ENCODE measurements around the gene EXD2. TPM values are rescaled to one million over a fixed set of nuclear protein-coding genes. Genes with fewer than 3 reads are reported as not detected.

The EXD2 gene
- total and polyA plus RNA-seq, 2 experiments from 2014 or later = 17.3 to 20.1 TPM

DNA sequence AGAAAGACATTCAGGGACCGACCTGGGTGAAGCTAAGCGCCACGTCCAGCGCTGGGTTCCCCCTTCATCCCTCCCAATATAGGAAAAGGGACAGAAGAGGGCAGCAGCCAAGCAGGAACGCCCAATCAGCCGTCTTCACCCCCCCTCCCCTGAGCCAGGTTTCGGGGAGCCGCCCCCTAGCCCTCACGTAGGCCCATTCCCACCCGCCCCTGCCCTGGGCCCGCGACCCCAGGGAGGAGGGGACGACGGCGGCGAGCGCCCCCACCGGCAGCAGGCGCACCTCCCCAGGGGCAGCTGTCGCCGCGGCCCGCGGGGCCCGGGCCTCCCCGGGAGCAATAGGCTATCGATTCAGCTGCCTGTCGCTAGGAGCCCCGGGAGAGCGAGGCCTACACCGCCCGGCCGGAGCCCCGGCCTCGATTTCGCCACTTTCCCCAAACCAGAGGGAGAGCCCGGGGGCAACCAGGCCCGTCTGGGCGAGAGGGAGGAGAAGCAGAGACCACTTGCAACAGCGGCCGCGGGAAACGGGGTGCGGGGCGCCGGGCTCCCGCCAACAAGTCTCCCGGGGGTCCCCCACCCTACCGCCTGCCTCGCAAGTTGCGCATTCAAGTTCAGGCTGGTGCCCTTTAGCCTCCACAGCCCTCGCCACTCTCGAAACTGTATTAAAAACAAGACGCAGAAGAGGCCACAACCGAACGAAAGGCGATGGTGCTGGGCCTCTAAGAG is 39.7 kb upstream of the EXD2 start:
- in situ Hi-C loops (cut with MboI) = no loop called here
- Histone ChIP-seq H3K9ac (peak overlapping the region; percentile 93), H3K79me2 (ENCODE audit: insufficient read depth) (peaks cover 60% of the 10 kb centered on the region), H3K9me3 (ENCODE audit: low read depth) (no peaks in the 10 kb centered on the region), H3K27me3 (replicated peaks; ENCODE audit: insufficient read depth) (no peaks in the 10 kb centered on the region), H3K4me2 (ENCODE audit: unreplicated experiment) (peak overlapping the region; percentile 95), H2AFZ (peak overlapping the region; percentile 91), H4K20me1 (ENCODE audit: insufficient read depth) (0 out of 2 replicates have a peak, but pooled peaks cover 3% of the 10 kb centered on the region), H3K9me2 (ENCODE audit: insufficient read depth) (no peaks in the 10 kb centered on the region), H3K27ac (peak overlapping the region; percentile 74), H3K36me3 (ENCODE audit: low read depth) (peaks cover 7% of the 10 kb centered on the region; the same call in 1 of the 2 replicates), H3F3A (ENCODE audit: insufficient read depth) (peaks cover 14% of the 10 kb centered on the region; the same call in 1 of the 2 replicates), H3K4me1 (ENCODE audit: insufficient read depth) (peaks cover 34% of the 10 kb centered on the region), H3K4me3 (peak overlapping the region; percentile 98)
- TF ChIP-seq EZH2phosphoT487 (IDR thresholded peaks at IDR 0.05; ENCODE audit: insufficient read depth, low read depth) (no peak), EZH2 (IDR thresholded peaks at IDR 0.05; ENCODE audit: insufficient read depth, poor library complexity, severe bottlenecking) (no peak)
- DNase-seq = peak; percentile 80
- 1% methylated on average over 38 to 45 of the region's 57 CpGs for WGBS, 2 experiments (ENCODE audit: low coverage in 1 of 2, low lambda C conversion rate in 2 of 2, missing lambda C conversion rate in 2 of 2)

DNA sequence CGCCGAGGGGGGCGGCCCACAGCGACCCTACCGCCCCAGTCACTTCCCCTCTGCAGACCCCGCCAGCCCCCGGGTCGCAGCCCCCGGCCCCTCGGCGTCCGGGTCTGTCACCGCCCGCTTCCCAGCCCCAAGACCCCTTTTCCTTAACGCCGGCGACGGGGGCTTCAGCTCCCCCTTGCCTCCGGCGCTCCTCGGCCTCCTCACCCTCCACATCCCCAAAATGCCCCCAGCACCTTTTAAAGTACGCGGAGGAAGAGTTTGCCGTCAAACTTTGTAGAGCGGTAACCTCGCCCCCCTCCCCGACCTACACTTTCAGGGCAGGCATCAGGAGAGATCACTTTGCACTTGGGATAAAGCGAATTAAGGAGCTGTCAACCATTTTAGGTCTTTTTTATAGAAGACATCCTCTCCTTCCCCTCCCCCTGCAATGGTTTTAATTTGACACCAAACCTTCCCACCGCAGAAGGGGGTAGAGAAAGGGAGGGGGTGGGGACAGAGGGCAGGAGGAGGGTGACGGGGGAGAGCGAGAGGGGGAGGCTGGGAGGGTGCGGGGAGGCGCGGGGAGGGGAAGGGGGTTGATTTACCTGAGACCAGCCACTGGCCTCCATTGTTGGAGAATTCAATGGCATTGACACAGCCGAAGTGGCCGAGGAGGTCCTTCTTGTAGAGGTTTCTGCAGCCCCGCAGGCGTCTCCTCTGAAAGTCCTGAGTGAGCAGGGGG is 39.0 kb upstream of the EXD2 start:
- Histone ChIP-seq H3K4me3 (peak overlapping the region; percentile 98), H2AFZ (peak overlapping the region; percentile 91), H3K9ac (peak overlapping the region; percentile 93), H3K9me3 (ENCODE audit: low read depth) (no peaks in the 10 kb centered on the region), H3K9me2 (ENCODE audit: insufficient read depth) (no peaks in the 10 kb centered on the region), H3K36me3 (ENCODE audit: low read depth) (peaks cover under 1% of the 10 kb centered on the region; the same call in 1 of the 2 replicates), H3K79me2 (ENCODE audit: insufficient read depth) (peaks cover 53% of the 10 kb centered on the region), H3K27ac (peak overlapping the region; percentile 74), H3F3A (ENCODE audit: insufficient read depth) (peaks cover 14% of the 10 kb centered on the region; the same call in 1 of the 2 replicates), H4K20me1 (ENCODE audit: insufficient read depth) (0 out of 2 replicates have a peak, but pooled peaks cover 3% of the 10 kb centered on the region), H3K27me3 (replicated peaks; ENCODE audit: insufficient read depth) (no peaks in the 10 kb centered on the region), H3K4me1 (ENCODE audit: insufficient read depth) (peaks cover 34% of the 10 kb centered on the region), H3K4me2 (ENCODE audit: unreplicated experiment) (peak overlapping the region; percentile 95)
- TF ChIP-seq EZH2 (IDR thresholded peaks at IDR 0.05; ENCODE audit: insufficient read depth, poor library complexity, severe bottlenecking) (no peak), EZH2phosphoT487 (IDR thresholded peaks at IDR 0.05; ENCODE audit: insufficient read depth, low read depth) (no peak)
- WGBS, 2 experiments (ENCODE audit: low coverage in 1 of 2, low lambda C conversion rate in 2 of 2, missing lambda C conversion rate in 2 of 2) = 1 to 2% methylated on average over 27 to 38 of the region's 38 CpGs
- in situ Hi-C loops (cut with MboI) = no loop called here
- peak; percentile 62 for DNase-seq

- H3K4me2 ChIP-seq (ENCODE audit: unreplicated experiment) = peak within 1 kb of the TSS; percentile 95
- H3K9me3 ChIP-seq (ENCODE audit: low read depth) = no peaks in the 10 kb centered on the region
- H3K9ac ChIP-seq = peak within 1 kb of the TSS; percentile 93
- in situ Hi-C loops (cut with MboI) = no loop called here
- peak within 1 kb of the TSS; percentile 91 for H2AFZ ChIP-seq
- peaks cover 48% of the 10 kb centered on the region for H3K79me2 ChIP-seq (ENCODE audit: insufficient read depth)
- no peaks in the 10 kb centered on the region for H3K36me3 ChIP-seq (ENCODE audit: low read depth)
- peak; percentile 97 for DNase-seq
- H3K27ac ChIP-seq = peak within 1 kb of the TSS; percentile 74
- H3K4me1 ChIP-seq (ENCODE audit: insufficient read depth) = peaks cover 34% of the 10 kb centered on the region
- peaks cover 14% of the 10 kb centered on the region; the same call in 1 of the 2 replicates for H3F3A ChIP-seq (ENCODE audit: insufficient read depth)
- H4K20me1 ChIP-seq (ENCODE audit: insufficient read depth) = 0 out of 2 replicates have a peak, but pooled peaks cover 2% of the 10 kb centered on the region
- TF ChIP-seq EZH2phosphoT487 (IDR thresholded peaks at IDR 0.05; ENCODE audit: insufficient read depth, low read depth) (no peak), EZH2 (IDR thresholded peaks at IDR 0.05; ENCODE audit: insufficient read depth, poor library complexity, severe bottlenecking) (no peak)
- H3K4me3 ChIP-seq = peak within 1 kb of the TSS; percentile 98
- H3K27me3 ChIP-seq (replicated peaks; ENCODE audit: insufficient read depth) = no peaks in the 10 kb centered on the region
- H3K9me2 ChIP-seq (ENCODE audit: insufficient read depth) = no peaks in the 10 kb centered on the region
- WGBS, 2 experiments (ENCODE audit: low coverage in 1 of 2, low lambda C conversion rate in 2 of 2, missing lambda C conversion rate in 2 of 2) = 0% methylated on average over 1 to 26 of the region's 26 CpGs
These were observed 38.5 kb upstream of the EXD2 start, which contains the start of gene DCAF5 for GRCh38 chr14:69152902-69153151. TSS of gene DCAF5 (minus strand) at chr14:69153119. CDS start at chr14:69152978, 141 bp downstream.

DNA sequence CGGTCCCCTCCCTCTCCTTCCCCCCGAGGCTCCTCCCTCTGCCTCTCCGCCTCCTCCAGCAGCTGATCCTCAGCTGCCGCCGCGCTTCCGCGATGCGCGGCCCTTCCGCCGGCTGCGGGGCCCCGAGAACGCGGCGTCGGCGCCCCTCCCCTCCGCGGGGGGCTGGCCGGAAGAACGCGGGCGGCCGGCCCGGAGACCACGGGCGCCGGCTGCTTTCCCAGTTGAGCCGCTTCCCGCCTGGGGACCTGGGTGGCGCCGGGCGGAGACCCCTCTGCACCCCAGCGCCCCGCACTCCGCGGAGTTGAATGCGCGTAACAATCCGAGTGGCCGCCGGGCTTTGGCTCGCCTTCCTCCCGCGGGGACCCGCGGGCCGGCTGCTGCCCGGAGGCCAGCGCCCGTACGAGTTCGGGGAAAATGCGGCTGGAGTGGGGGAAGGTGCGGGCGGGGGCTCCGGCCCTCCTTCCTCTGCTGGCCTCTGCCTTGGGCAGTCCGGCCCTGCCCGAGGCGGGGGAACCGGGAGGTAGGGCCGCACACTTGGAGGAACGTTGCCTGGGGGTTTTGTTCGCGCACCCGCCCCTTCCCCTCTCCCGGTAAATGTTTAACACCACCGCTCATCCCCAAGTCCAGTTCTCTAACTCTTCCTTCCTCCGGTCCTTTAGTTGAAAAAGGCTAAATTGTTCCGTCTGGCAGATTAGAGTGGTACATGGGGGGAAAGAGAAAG is 38.0 kb upstream of the EXD2 start:
- WGBS, 2 experiments (ENCODE audit: low coverage in 1 of 2, low lambda C conversion rate in 2 of 2, missing lambda C conversion rate in 2 of 2) = 1% methylated on average over 62 to 72 of the region's 72 CpGs
- peak overlapping the region; percentile 93 for H3K9ac ChIP-seq
- no peaks in the 10 kb centered on the region for H3K9me2 ChIP-seq (ENCODE audit: insufficient read depth)
- peak; percentile 57 for DNase-seq
- H4K20me1 ChIP-seq (ENCODE audit: insufficient read depth) = no peaks in the 10 kb centered on the region
- no peaks in the 10 kb centered on the region for H3K27me3 ChIP-seq (replicated peaks; ENCODE audit: insufficient read depth)
- no peaks in the 10 kb centered on the region for H3K9me3 ChIP-seq (ENCODE audit: low read depth)
- peak overlapping the region; percentile 74 for H3K27ac ChIP-seq
- peaks cover 34% of the 10 kb centered on the region for H3K4me1 ChIP-seq (ENCODE audit: insufficient read depth)
- H3K79me2 ChIP-seq (ENCODE audit: insufficient read depth) = peaks cover 44% of the 10 kb centered on the region
- TF ChIP-seq EZH2phosphoT487 (IDR thresholded peaks at IDR 0.05; ENCODE audit: insufficient read depth, low read depth) = no peak
- no peak for TF ChIP-seq EZH2 (IDR thresholded peaks at IDR 0.05; ENCODE audit: insufficient read depth, poor library complexity, severe bottlenecking)
- H2AFZ ChIP-seq = peak overlapping the region; percentile 91
- no peaks in the 10 kb centered on the region for H3K36me3 ChIP-seq (ENCODE audit: low read depth)
- H3K4me3 ChIP-seq = peak overlapping the region; percentile 98
- peak overlapping the region; percentile 90 for H3K4me2 ChIP-seq (ENCODE audit: unreplicated experiment)
- in situ Hi-C loops (cut with MboI) = no loop called here
- H3F3A ChIP-seq (ENCODE audit: insufficient read depth) = peaks cover 14% of the 10 kb centered on the region; the same call in 1 of the 2 replicates

Data from GM23248 (cell line).